ENCODE data around the gene ZNF716. TPM values are rescaled to one million over a fixed set of nuclear protein-coding genes. Genes with fewer than 3 reads are reported as not detected.
"Not testable (repeated sequence)": the region's sequence is repeated elsewhere in the genome, so short reads cannot be mapped to it uniquely, and the experiment has no call there.

ZNF716 gene
- total RNA-seq = not detected

DNA sequence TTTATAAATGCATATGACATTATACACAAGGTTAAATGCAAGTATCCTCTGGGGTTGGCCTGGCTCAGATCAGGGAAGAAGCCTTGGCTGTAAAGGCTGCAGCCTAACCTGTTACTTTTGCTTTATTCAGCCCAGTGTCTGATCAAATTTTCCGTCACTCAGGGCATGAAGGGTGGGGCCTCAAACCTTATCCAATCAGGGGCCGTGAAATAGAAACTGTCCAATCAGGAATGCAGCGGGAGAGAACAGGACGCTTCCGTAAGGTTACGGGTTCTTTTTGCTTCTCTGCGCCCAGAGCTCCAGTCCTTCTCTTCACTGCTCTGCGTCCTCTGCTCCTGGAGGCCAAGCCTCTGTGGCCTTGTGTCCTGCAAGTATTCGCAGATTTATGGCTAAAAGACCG, at the start of gene ZNF716:
Gene ZNF716, plus strand, starts transcription at position 274 of the 400 bp plus-strand sequence. Its CDS starts 112 bp downstream, at position 386.
- TF ChIP-seq POLR2A (IDR thresholded peaks at IDR 0.05) = no peak
- TF ChIP-seq, protein P1, sequence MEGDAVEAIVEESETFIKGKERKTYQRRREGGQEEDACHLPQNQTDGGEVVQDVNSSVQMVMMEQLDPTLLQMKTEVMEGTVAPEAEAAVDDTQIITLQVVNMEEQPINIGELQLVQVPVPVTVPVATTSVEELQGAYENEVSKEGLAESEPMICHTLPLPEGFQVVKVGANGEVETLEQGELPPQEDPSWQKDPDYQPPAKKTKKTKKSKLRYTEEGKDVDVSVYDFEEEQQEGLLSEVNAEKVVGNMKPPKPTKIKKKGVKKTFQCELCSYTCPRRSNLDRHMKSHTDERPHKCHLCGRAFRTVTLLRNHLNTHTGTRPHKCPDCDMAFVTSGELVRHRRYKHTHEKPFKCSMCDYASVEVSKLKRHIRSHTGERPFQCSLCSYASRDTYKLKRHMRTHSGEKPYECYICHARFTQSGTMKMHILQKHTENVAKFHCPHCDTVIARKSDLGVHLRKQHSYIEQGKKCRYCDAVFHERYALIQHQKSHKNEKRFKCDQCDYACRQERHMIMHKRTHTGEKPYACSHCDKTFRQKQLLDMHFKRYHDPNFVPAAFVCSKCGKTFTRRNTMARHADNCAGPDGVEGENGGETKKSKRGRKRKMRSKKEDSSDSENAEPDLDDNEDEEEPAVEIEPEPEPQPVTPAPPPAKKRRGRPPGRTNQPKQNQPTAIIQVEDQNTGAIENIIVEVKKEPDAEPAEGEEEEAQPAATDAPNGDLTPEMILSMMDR (IDR thresholded peaks at IDR 0.05) = no peak
- no peaks in the 10 kb centered on the region for H3K9me3 ChIP-seq

DNA sequence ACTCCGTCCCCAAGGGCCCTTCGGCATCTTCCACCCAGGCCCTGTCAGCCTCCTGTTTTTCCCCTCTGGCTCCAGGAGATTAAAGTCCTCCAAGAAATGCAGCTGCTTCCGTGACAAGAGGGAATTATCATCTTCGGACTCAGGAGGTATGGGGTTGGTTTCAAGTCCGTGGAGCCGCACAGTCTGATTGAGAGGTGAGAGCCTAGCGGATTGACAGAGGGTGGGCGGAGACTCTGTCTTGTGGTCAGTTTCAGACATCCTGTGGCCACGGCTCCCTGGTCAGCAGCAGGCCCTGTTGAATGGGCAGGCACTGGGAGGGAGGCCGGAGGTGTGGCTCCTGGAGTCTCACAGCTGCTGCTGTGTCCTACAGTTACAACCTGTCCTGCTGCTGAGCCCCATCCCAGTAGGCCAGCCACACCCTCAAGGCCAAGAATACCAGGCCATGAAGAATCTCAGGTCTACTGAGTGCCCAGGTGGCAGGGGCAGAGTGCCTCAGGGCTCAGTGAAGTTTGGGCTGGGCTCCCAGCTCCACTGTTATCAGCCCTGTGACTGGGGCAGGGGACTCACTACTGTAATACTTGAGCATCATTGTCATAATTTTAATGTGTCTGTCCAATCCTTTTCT, 49.3 kb upstream of the ZNF716 start:
- TF ChIP-seq POLR2A (IDR thresholded peaks at IDR 0.05) = no peak
- TF ChIP-seq, protein P1 (IDR thresholded peaks at IDR 0.05) = no peak
- H3K36me3 ChIP-seq = no peaks in the 10 kb centered on the region
- no peak for DNase-seq
- H3K4me3 ChIP-seq = no peak overlapping the region
- H3K27me3 ChIP-seq = no peaks in the 10 kb centered on the region
- no peak overlapping the region for H3K27ac ChIP-seq
- peaks cover 0 to 21% (median 2%) of the 10 kb centered on the region in 4 donors for H3K9me3 ChIP-seq
- H3K4me1 ChIP-seq = no peaks in the 10 kb centered on the region

More for the DNA sequence above, at the start of gene ZNF716:
- Histone ChIP-seq H3K4me1 (no peaks in the 10 kb centered on the region), H3K27me3 (no peaks in the 10 kb centered on the region), H3K4me3 (no peak within 1 kb of the TSS), H3K27ac (no peak within 1 kb of the TSS), H3K36me3 (no peaks in the 10 kb centered on the region)
- DNase-seq = no peak

DNA sequence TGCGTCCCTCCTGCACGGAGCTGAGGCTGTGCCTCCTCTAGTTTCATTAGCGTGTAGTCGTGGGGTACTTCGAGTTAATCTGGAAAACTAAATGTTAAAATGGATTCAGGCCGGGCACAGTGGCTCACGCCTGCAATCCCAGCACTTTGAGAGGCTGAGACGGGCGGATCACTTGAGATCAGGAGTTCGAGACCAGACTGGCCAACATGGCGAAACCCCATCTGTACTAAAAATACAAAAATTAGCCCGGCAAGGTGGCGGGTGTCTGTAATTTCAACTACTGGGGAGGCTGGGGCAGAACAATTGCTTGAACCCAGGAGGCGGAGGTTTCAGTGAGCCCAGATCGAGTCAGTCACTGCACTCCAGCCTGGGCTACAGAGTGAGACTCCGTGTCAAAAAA, 46.9 kb upstream of the ZNF716 start:
- peaks cover 0 to 21% (median 2%) of the 10 kb centered on the region in 4 donors for H3K9me3 ChIP-seq
- not testable (repeated sequence) for H3K27me3 ChIP-seq, H3K4me1 ChIP-seq, H3K27ac ChIP-seq, H3K36me3 ChIP-seq, DNase-seq, H3K4me3 ChIP-seq

DNA sequence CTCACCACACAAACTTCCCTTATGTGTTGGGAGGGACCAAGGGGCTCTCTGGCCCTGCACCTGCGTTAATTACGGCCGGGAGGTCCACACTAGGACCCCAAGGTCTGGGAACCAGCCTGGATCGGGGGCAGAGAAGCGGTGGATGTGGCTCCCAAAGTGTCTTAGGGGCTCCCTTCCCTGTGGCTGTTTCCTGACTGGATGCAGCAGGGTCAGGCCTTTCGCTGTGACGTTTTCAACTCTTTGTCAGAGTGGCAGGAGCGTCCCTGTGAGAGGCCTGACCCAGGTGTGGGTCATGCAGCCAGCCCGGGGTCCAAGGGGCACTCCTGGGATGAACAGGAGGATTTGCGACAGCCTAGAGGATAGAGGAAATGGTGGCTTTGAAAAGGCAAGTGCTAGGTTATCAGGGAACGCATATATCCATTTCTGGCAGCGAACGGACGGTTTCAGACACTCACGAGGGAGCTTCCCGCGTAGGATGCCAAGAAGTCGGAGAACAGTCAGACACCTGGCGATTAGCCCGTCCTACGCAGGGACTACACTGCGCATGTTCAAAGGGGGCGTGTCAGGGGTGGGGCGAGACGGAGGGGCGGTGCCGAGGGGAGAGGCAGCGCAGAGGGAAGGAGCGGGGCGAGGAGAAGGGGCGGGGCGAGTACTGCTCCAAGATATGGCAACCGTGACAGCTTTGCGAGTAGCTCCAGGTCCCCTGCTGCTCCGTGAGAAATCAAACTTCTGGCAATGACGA, 46.2 kb upstream of the ZNF716 start:
- no peak overlapping the region for H3K27ac ChIP-seq

DNA sequence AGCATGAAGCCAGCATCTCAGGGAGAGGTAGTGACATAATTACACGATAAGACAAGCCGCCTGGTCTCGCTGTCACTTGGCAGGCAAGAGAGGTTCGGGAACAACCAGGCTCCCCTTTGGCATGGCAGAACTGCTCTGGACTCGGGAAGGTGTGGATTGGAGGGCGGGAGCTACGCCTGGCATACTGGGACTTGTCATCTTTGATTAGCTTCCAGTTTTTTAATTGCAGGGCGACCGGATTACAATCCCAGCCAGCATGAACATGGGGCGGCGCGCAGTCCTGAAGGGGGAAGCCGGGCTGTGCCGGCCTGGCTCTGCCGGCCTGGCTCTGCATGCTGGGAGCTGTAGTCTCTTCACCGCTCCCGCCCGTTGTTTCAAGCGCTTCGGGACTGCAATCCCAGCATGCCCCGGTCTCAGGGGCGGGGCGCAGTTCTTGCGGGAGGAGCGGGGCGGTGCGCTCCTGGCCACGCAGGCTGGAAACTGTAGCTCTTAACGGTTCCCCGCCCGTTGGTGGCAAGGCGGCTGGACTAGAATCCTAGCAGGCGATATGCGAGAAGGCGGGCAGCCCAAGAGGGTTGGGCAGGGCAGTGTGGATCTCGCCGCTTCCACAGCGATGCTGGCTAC, 45.5 kb upstream of the ZNF716 start:
- Histone ChIP-seq H3K9me3 (peaks cover 0 to 15% (median 2%) of the 10 kb centered on the region in 4 donors), H3K4me1 (no peaks in the 10 kb centered on the region), H3K36me3 (no peaks in the 10 kb centered on the region), H3K4me3 (peak overlapping the region in 1 of 4 donors; percentile 40), H3K27me3 (no peaks in the 10 kb centered on the region), H3K27ac (no peak overlapping the region)
- DNase-seq = no peak
- TF ChIP-seq POLR2A (IDR thresholded peaks at IDR 0.05) = no peak
- TF ChIP-seq, protein P1 (IDR thresholded peaks at IDR 0.05) = no peak

More for the DNA sequence above, 46.2 kb upstream of the ZNF716 start:
- Histone ChIP-seq H3K4me3 (peak overlapping the region in 1 of 4 donors; percentile 40), H3K36me3 (no peaks in the 10 kb centered on the region), H3K9me3 (peaks cover 0 to 15% (median 2%) of the 10 kb centered on the region in 4 donors), H3K27me3 (no peaks in the 10 kb centered on the region), H3K4me1 (no peaks in the 10 kb centered on the region)
- no peak for DNase-seq
- TF ChIP-seq POLR2A (IDR thresholded peaks at IDR 0.05) = no peak
- TF ChIP-seq, protein P1 (IDR thresholded peaks at IDR 0.05) = no peak

DNA sequence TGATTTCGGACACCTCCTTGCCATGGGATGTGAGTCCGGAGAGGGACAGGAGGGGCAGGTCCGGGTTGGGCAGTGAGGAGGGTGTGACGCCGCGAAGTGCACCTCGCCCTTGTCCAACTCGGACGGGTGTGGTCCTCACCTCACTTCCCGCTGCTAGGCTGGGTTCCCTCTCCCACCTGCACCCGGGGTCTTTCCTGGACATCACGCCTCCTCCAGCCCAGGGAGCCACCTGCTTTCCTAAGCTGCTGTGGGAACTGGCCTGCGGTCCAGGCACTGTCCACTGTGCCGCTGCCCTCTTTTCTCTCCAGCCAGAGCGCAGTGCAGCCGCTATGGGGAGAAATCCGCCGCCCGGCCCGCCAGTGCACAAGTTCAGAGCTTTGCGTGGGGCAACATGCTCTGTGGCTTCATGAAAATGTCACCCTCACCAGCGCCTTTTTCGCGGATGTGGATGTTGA, 45.0 kb upstream of the ZNF716 start:
- Histone ChIP-seq H3K27ac (no peak overlapping the region), H3K36me3 (no peaks in the 10 kb centered on the region), H3K4me1 (no peaks in the 10 kb centered on the region), H3K9me3 (peaks cover 0 to 12% (median 2%) of the 10 kb centered on the region in 4 donors), H3K27me3 (no peaks in the 10 kb centered on the region), H3K4me3 (peak overlapping the region in 1 of 4 donors; percentile 40)
- no peak for DNase-seq
- no peak for TF ChIP-seq POLR2A (IDR thresholded peaks at IDR 0.05)
- TF ChIP-seq, protein P1 (IDR thresholded peaks at IDR 0.05) = no peak

Data from Peyer's patch (tissue), 4 donors.